ENCODE data around the gene SOCS6. TPM values are rescaled to one million over a fixed set of nuclear protein-coding genes. Genes with fewer than 3 reads are reported as not detected.

Gene SOCS6
- total and polyA plus RNA-seq, 4 donors = 5.9 to 21.4 (median 12.5) TPM

DNA sequence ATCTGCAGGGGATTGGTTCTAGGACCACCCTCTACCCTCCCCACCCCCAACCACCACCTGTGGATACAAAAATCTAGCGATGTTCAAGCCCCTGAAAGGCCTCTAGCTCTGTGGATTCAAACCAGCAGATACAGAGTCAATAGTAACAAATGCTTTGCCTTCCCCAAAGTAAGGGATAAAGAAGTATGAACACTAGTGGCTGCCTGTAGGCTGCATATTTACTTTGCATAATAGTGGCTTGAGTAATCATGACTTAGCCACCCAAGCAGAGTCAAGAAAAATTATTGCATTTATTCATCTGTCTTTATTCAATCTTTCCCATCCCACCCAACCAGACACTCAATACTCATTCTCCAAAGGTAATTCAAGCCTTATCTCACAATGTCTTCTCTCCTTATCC, 43.8 kb downstream of the SOCS6 start:
- TF ChIP-seq, protein P1, sequence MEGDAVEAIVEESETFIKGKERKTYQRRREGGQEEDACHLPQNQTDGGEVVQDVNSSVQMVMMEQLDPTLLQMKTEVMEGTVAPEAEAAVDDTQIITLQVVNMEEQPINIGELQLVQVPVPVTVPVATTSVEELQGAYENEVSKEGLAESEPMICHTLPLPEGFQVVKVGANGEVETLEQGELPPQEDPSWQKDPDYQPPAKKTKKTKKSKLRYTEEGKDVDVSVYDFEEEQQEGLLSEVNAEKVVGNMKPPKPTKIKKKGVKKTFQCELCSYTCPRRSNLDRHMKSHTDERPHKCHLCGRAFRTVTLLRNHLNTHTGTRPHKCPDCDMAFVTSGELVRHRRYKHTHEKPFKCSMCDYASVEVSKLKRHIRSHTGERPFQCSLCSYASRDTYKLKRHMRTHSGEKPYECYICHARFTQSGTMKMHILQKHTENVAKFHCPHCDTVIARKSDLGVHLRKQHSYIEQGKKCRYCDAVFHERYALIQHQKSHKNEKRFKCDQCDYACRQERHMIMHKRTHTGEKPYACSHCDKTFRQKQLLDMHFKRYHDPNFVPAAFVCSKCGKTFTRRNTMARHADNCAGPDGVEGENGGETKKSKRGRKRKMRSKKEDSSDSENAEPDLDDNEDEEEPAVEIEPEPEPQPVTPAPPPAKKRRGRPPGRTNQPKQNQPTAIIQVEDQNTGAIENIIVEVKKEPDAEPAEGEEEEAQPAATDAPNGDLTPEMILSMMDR (IDR thresholded peaks at IDR 0.05; ENCODE audit: control extremely low read depth, extremely low read depth) = no peak
- H3K36me3 ChIP-seq (ENCODE audit: control insufficient read depth in 4 of 4, insufficient read depth in 4 of 4, low read length in 4 of 4) = peaks cover 0 to 9% (median 3%) of the 10 kb centered on the region in 4 donors
- peaks cover 0 to 2% (median 1%) of the 10 kb centered on the region in 4 donors for H3K9me3 ChIP-seq (ENCODE audit: control insufficient read depth in 4 of 4, insufficient read depth in 3 of 4, low read length in 3 of 4)
- no peak overlapping the region for H3K4me3 ChIP-seq
- ATAC-seq (ENCODE audit: insufficient read depth, low FRiP score) = no peak
- H3K9ac ChIP-seq (ENCODE audit: insufficient read depth in 1 of 2, low read length in 2 of 2) = no peak overlapping the region
- DNase-seq = no peak
- 80 to 95% methylated on average over 1 of the region's 1 CpG for WGBS, 2 donors
- H3K27me3 ChIP-seq (ENCODE audit: control insufficient read depth in 3 of 3, insufficient read depth in 3 of 3, low read length in 2 of 3) = no peaks in the 10 kb centered on the region
- peaks cover 0 to 21% (median 0%) of the 10 kb centered on the region in 5 donors for H3K4me1 ChIP-seq (ENCODE audit: control insufficient read depth in 5 of 5, insufficient read depth in 5 of 5, low read length in 5 of 5)
- H3K27ac ChIP-seq (ENCODE audit: low read depth in 1 of 2, low read length in 1 of 2) = no peak overlapping the region

DNA sequence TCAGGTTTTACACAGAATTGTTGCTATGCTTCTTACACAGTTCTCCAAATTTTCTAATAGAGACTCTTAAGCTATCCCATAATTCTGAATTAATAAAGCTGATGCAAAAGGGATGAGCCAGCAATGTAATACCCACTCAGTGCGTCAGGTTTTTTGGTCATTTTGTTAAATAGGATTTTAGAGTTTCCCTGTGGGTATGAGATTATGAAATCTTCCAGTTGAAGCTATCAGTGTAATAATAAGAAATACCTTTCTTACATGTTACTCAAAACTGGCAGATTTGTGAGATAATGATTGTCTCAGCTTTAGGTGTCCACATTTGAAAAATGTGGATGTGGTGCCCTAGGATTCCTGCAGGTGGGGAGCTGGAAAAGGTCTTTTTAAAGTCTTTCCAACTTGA, 44.5 kb downstream of the SOCS6 start:
- peaks cover 0 to 9% (median 3%) of the 10 kb centered on the region in 4 donors for H3K36me3 ChIP-seq (ENCODE audit: control insufficient read depth in 4 of 4, insufficient read depth in 4 of 4, low read length in 4 of 4)
- peaks cover 0 to 2% (median 1%) of the 10 kb centered on the region in 4 donors for H3K9me3 ChIP-seq (ENCODE audit: control insufficient read depth in 4 of 4, insufficient read depth in 3 of 4, low read length in 3 of 4)
- H3K27me3 ChIP-seq (ENCODE audit: control insufficient read depth in 3 of 3, insufficient read depth in 3 of 3, low read length in 2 of 3) = no peaks in the 10 kb centered on the region
- no peak overlapping the region for H3K9ac ChIP-seq (ENCODE audit: insufficient read depth in 1 of 2, low read length in 2 of 2)
- no peak overlapping the region for H3K27ac ChIP-seq (ENCODE audit: low read depth in 1 of 2, low read length in 1 of 2)
- TF ChIP-seq, protein P1 (IDR thresholded peaks at IDR 0.05; ENCODE audit: control extremely low read depth, extremely low read depth) = no peak
- H3K4me3 ChIP-seq = no peak overlapping the region
- DNase-seq (no peak), ATAC-seq (ENCODE audit: insufficient read depth, low FRiP score) (no peak)
- peaks cover 0 to 21% (median 0%) of the 10 kb centered on the region in 5 donors for H3K4me1 ChIP-seq (ENCODE audit: control insufficient read depth in 5 of 5, insufficient read depth in 5 of 5, low read length in 5 of 5)
- 97 to 99% methylated on average over 1 of the region's 1 CpG for WGBS, 2 donors

DNA sequence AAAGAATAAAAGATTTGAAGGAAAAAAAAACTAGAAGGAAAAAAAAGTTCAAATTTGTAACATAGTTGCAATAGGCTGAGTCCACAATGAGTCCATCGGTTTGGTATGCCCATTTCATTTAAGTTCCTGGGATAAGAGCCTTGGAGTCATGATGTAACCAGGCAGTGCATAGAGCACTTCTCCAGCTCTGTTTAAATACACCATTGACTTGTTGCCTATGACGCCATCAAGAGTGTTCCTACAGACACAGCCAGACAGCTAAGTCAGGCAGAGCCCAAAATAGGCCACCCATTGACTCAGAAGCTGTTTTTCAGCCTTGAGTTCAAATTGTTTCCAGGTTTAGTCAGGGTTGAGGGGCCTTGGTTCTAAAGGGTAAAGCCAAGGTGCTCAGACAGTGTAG, 44.9 kb downstream of the SOCS6 start:
- ATAC-seq (ENCODE audit: insufficient read depth, low FRiP score) (peak; percentile 84), DNase-seq (peak in 1 of 3 donors; percentile 44)
- Histone ChIP-seq H3K27ac (ENCODE audit: low read depth in 1 of 2, low read length in 1 of 2) (peak overlapping the region; percentile 65 to 88), H3K9me3 (ENCODE audit: control insufficient read depth in 4 of 4, insufficient read depth in 3 of 4, low read length in 3 of 4) (peaks cover 0 to 2% (median 1%) of the 10 kb centered on the region in 4 donors), H3K27me3 (ENCODE audit: control insufficient read depth in 3 of 3, insufficient read depth in 3 of 3, low read length in 2 of 3) (no peaks in the 10 kb centered on the region), H3K4me1 (ENCODE audit: control insufficient read depth in 5 of 5, insufficient read depth in 5 of 5, low read length in 5 of 5) (peaks cover 0 to 21% (median 0%) of the 10 kb centered on the region in 5 donors), H3K36me3 (ENCODE audit: control insufficient read depth in 4 of 4, insufficient read depth in 4 of 4, low read length in 4 of 4) (peaks cover 0 to 12% (median 5%) of the 10 kb centered on the region in 4 donors), H3K4me3 (no peak overlapping the region), H3K9ac (ENCODE audit: insufficient read depth in 1 of 2, low read length in 2 of 2) (no peak overlapping the region)
- WGBS, 2 donors = 69 to 91% methylated on average over 2 of the region's 2 CpGs
- TF ChIP-seq, protein P1 (IDR thresholded peaks at IDR 0.05; ENCODE audit: control extremely low read depth, extremely low read depth) = no peak

DNA sequence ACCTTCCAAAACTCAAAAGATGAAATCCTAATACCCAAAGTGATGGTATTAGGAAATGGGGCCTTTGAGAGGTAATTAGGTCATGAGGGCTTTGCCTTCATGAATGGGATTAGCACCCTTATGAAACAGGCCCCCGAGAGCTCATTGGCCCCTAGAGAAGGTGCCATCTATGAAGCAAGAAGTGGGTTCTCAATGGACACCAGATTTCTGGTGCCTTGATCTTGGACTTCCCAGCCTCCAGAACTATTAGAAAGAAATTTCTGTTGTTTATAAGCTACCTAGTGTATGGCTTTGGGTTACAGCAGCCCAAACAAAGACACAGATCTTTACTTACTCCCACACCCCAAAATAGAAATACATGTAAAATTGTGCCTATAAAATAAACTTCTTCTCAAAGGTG, 45.4 kb downstream of the SOCS6 start:
- Histone ChIP-seq H3K4me1 (ENCODE audit: control insufficient read depth in 5 of 5, insufficient read depth in 5 of 5, low read length in 5 of 5) (peaks cover 0 to 21% (median 0%) of the 10 kb centered on the region in 5 donors), H3K4me3 (no peak overlapping the region), H3K27me3 (ENCODE audit: control insufficient read depth in 3 of 3, insufficient read depth in 3 of 3, low read length in 2 of 3) (no peaks in the 10 kb centered on the region), H3K27ac (ENCODE audit: low read depth in 1 of 2, low read length in 1 of 2) (peak overlapping the region; percentile 65 to 88), H3K36me3 (ENCODE audit: control insufficient read depth in 4 of 4, insufficient read depth in 4 of 4, low read length in 4 of 4) (peaks cover 0 to 17% (median 7%) of the 10 kb centered on the region in 4 donors), H3K9me3 (ENCODE audit: control insufficient read depth in 4 of 4, insufficient read depth in 3 of 4, low read length in 3 of 4) (peaks cover 0 to 5% (median 1%) of the 10 kb centered on the region in 4 donors), H3K9ac (ENCODE audit: insufficient read depth in 1 of 2, low read length in 2 of 2) (no peak overlapping the region)
- DNase-seq = no peak
- TF ChIP-seq, protein P1 (IDR thresholded peaks at IDR 0.05; ENCODE audit: control extremely low read depth, extremely low read depth) = no peak
- no peak for ATAC-seq (ENCODE audit: insufficient read depth, low FRiP score)
- 100% methylated on average over 1 of the region's 1 CpG for WGBS, 2 donors
